ENCODE measurements around the gene WHAMM. TPM values are rescaled to one million over a fixed set of nuclear protein-coding genes. Genes with fewer than 3 reads are reported as not detected.
"Not testable (repeated sequence)": the region's sequence is repeated elsewhere in the genome, so short reads cannot be mapped to it uniquely, and the experiment has no call there.

WHAMM gene
- total RNA-seq, 1 donor from 2014 or later, result 18.8 TPM

DNA sequence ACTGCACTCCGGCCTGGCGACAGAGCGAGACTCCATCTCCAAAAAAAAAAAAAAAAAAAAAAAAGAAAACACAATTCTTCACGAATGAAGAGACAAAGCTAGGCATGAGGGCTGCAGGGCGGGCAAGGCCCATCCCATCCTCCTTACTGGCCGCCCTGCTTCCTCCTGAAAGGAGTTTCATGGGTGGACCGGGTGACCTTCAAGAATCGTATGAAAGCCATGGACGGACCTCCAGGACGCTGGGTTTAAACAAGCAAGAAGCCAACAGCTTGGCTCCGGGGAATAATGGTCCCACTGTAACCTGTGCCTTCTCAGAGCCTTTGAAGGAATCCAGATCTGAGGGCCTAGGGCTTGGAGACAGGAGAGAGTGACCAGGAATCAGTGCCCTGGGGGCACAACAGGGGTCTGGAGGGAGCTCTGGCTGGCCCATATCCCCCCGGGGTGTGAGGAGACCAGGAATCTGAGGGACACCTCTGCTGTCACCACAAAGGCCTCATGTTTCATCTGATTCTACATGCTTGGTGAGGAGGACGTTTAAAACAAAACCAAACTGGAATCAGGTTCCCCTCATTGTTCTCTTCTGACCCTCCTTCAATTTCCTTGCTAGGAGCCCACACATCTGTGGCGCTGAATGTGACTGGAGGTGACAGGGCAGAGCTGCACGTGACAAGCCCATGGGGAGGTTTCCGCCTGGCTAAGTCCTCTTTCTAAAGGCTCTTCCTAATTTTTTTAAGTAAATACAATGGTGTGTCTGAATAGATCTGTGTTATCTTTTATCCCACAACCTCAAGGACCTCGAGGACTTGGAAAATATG is 46.1 kb downstream of the WHAMM start:
- Histone ChIP-seq H3K27me3 (no peaks in the 10 kb centered on the region), H3K27ac (no peak overlapping the region), H3K4me1 (no peaks in the 10 kb centered on the region), H3K4me3 (no peak overlapping the region), H3K9me3 (no peaks in the 10 kb centered on the region), H3K36me3 (no peaks in the 10 kb centered on the region)
- no peak for DNase-seq (ENCODE audit: low spot score in 2 of 2)
- no peak for TF ChIP-seq CTCF (IDR thresholded peaks at IDR 0.05)
- intact Hi-C loops (cut with DNase I), result no loop called here

- Histone ChIP-seq H3K27me3 (no peaks in the 10 kb centered on the region), H3K9me3 (no peaks in the 10 kb centered on the region), H3K36me3 (no peaks in the 10 kb centered on the region), H3K4me3 (no peak overlapping the region), H3K4me1 (no peaks in the 10 kb centered on the region), H3K27ac (no peak overlapping the region)
- intact Hi-C loops (cut with DNase I), result no loop called here
- TF ChIP-seq CTCF (IDR thresholded peaks at IDR 0.05), result no peak
- no peak for DNase-seq (ENCODE audit: low spot score in 2 of 2)
These were observed 47.2 kb downstream of the WHAMM start for GRCh38 chr15:82856397-82857170.

DNA sequence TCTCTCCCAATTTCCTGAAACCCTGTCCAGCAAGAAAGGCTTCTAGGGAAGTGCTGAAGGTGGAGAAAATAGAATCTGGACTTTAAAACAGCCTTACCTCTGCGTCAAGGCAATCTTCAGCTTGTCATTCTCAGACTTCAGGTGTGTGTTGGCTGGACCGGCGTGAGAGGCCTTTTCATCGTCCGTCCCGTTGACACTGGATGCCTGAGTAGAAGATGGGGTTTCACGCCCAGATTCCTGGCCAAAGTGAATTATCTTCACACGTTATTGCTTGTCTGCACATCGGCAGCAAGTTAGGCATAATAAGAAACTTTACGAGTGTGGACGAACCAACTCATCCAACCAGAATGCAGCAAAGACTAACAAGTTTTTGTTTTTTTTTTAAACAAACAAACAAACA is 49.5 kb downstream of the WHAMM start:
- Histone ChIP-seq H3K4me1 (no peaks in the 10 kb centered on the region), H3K4me3 (no peak overlapping the region), H3K27ac (no peak overlapping the region), H3K36me3 (no peaks in the 10 kb centered on the region), H3K9me3 (no peaks in the 10 kb centered on the region), H3K27me3 (no peaks in the 10 kb centered on the region)
- DNase-seq (ENCODE audit: low spot score in 2 of 2), result no peak
- intact Hi-C loops (cut with DNase I), result no loop called here
- no peak for TF ChIP-seq CTCF (IDR thresholded peaks at IDR 0.05)

GRCh38 chr15:82862886-82863285 is 53.5 kb downstream of the WHAMM start:
- no peak for DNase-seq (ENCODE audit: low spot score in 2 of 2)
- intact Hi-C loops (cut with DNase I), result no loop called here

GRCh38 chr15:82864967-82865366 is 55.5 kb downstream of the WHAMM start:
- Histone ChIP-seq H3K27ac (no peak overlapping the region), H3K9me3 (no peaks in the 10 kb centered on the region), H3K36me3 (no peaks in the 10 kb centered on the region), H3K27me3 (no peaks in the 10 kb centered on the region), H3K4me3 (no peak overlapping the region), H3K4me1 (no peaks in the 10 kb centered on the region)
- DNase-seq (ENCODE audit: low spot score in 2 of 2), result no peak
- intact Hi-C loops (cut with DNase I), result no loop called here
- TF ChIP-seq CTCF (IDR thresholded peaks at IDR 0.05), result no peak

More at GRCh38 chr15:82862886-82863285, 53.5 kb downstream of the WHAMM start:
- Histone ChIP-seq H3K4me3 (no peak overlapping the region), H3K4me1 (no peaks in the 10 kb centered on the region), H3K27ac (no peak overlapping the region), H3K27me3 (no peaks in the 10 kb centered on the region), H3K9me3 (no peaks in the 10 kb centered on the region), H3K36me3 (no peaks in the 10 kb centered on the region)
- TF ChIP-seq CTCF (IDR thresholded peaks at IDR 0.05), result no peak

DNA sequence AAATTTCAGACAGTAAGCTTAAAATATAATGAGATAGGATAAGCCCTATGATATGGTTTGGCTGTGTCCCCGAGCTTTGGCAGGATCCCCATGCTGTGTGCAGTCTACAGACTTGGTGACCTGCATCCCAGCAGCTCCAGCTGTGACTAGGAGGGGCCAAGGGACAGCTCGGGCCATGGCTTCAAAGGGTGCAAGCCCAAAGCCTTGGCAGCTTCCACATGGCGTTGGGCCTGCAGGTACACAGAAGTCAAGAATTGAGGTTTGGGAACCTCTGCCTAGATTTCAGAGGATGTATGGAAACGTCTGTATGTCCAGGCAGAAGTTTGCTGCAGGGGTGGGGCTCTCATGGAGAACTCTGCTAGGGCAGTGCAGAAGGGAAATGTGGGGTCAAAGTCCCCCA is 56.2 kb downstream of the WHAMM start:
- intact Hi-C loops (cut with DNase I); H3K4me3 ChIP-seq; H3K9me3 ChIP-seq; H3K27me3 ChIP-seq; H3K27ac ChIP-seq; H3K4me1 ChIP-seq; H3K36me3 ChIP-seq; DNase-seq (ENCODE audit: low spot score in 2 of 2): not testable (repeated sequence)

GRCh38 chr15:82865981-82866380 is 56.6 kb downstream of the WHAMM start:
- H3K27me3 ChIP-seq; H3K4me1 ChIP-seq; H3K36me3 ChIP-seq; H3K9me3 ChIP-seq; H3K27ac ChIP-seq; H3K4me3 ChIP-seq; intact Hi-C loops (cut with DNase I): not testable (repeated sequence)
- peak in 1 of 2 donors; percentile 3 for DNase-seq (ENCODE audit: low spot score in 2 of 2)
